ENCODE data around the gene CELSR1.

The CELSR1 gene

GRCh38 chr22:46585340-46586122, 48.1 kb upstream of the CELSR1 start:
- no peak for TF ChIP-seq CTCF (IDR thresholded peaks at IDR 0.05)
- DNase-seq: no peak
- Mint-ChIP-seq H3K9me3 (no peaks in the 10 kb centered on the region), H3K27me3 (ENCODE audit: low read depth, poor library complexity) (peaks cover 30% of the 10 kb centered on the region), H3K36me3 (ENCODE audit: low read depth) (peaks cover 10% of the 10 kb centered on the region), H3K4me1 (peaks cover 61% of the 10 kb centered on the region), H3K4me3 (no peak overlapping the region), H3K27ac (no peak overlapping the region)

- Mint-ChIP-seq H3K9me3 (no peaks in the 10 kb centered on the region), H3K27ac (no peak overlapping the region), H3K4me1 (peaks cover 61% of the 10 kb centered on the region), H3K36me3 (ENCODE audit: low read depth) (peaks cover 10% of the 10 kb centered on the region), H3K4me3 (no peak overlapping the region), H3K27me3 (ENCODE audit: low read depth, poor library complexity) (peaks cover 30% of the 10 kb centered on the region)
- DNase-seq: no peak
- TF ChIP-seq CTCF (IDR thresholded peaks at IDR 0.05): no peak
Measured at GRCh38 chr22:46584081-46584921, 46.9 kb upstream of the CELSR1 start.

GRCh38 chr22:46583571-46583970, 46.2 kb upstream of the CELSR1 start:
- DNase-seq: no peak
- Mint-ChIP-seq H3K4me1 (peaks cover 61% of the 10 kb centered on the region), H3K36me3 (ENCODE audit: low read depth) (peaks cover 10% of the 10 kb centered on the region), H3K27ac (no peak overlapping the region), H3K4me3 (no peak overlapping the region), H3K27me3 (ENCODE audit: low read depth, poor library complexity) (peaks cover 30% of the 10 kb centered on the region), H3K9me3 (no peaks in the 10 kb centered on the region)
- TF ChIP-seq CTCF (IDR thresholded peaks at IDR 0.05): no peak

- peak overlapping the region; percentile 59 for H3K27ac Mint-ChIP-seq
- H3K9me3 Mint-ChIP-seq: no peaks in the 10 kb centered on the region
- TF ChIP-seq CTCF (IDR thresholded peaks at IDR 0.05): no peak
- peaks cover 60% of the 10 kb centered on the region for H3K4me1 Mint-ChIP-seq
- H3K36me3 Mint-ChIP-seq (ENCODE audit: low read depth): peaks cover 10% of the 10 kb centered on the region
- peaks cover 30% of the 10 kb centered on the region for H3K27me3 Mint-ChIP-seq (ENCODE audit: low read depth, poor library complexity)
- H3K4me3 Mint-ChIP-seq: no peak overlapping the region
- DNase-seq: no peak
Measured at GRCh38 chr22:46582281-46582933, 45.0 kb upstream of the CELSR1 start.

GRCh38 chr22:46581538-46582244, 44.3 kb upstream of the CELSR1 start:
- Mint-ChIP-seq H3K4me3 (no peak overlapping the region), H3K27me3 (ENCODE audit: low read depth, poor library complexity) (peaks cover 30% of the 10 kb centered on the region), H3K27ac (no peak overlapping the region), H3K4me1 (peaks cover 52% of the 10 kb centered on the region), H3K9me3 (no peaks in the 10 kb centered on the region), H3K36me3 (ENCODE audit: low read depth) (peaks cover 10% of the 10 kb centered on the region)
- DNase-seq: no peak
- no peak for TF ChIP-seq CTCF (IDR thresholded peaks at IDR 0.05)
